Measurements from ENCODE around the gene KCND3. TPM values are rescaled to one million over a fixed set of nuclear protein-coding genes. Genes with fewer than 3 reads are reported as not detected.

The KCND3 gene
- polyA plus RNA-seq, 1 donor from 2014 or later: 7.8 TPM

DNA sequence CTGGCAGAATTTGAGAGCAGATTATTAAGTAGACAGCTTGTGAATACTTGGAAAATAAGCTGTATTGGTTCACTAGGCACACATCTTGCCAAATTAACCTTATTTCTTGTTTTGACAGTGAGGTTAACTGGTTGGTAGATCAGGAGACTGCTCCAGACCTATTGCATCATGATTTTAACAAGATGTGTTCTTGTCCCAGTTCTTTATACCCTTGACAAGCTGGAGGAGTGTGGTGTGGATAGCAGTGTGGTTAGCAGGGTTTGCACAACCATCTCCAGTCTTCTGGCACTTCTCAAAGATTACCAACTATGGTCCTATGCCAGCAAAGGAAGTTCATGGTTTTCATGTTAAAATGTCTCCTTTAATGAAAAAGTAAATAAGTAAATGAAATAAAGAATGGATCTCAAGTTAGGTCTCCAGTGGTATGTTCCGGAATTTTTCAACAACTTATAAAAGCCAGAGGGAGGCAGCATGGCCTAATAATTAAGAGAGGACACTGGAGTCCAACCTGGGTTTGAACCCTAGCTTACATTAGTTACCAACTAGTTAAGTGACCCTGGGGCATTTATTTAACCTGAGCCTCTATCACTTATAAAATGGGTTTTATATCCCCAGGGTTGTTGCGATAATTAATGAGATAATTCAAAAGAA is 199.7 kb downstream of the KCND3 start:
- Histone ChIP-seq H3K27me3 (ENCODE audit: insufficient read depth, low read depth, low read length) (no peaks in the 10 kb centered on the region), H3K9ac (ENCODE audit: low read length) (no peak overlapping the region), H2AFZ (ENCODE audit: low read depth, low read length) (no peak overlapping the region), H3K27ac (ENCODE audit: low read length) (no peak overlapping the region), H3K79me2 (replicated peaks; ENCODE audit: insufficient read depth, low read length) (no peaks in the 10 kb centered on the region), H3F3A (ENCODE audit: insufficient read depth, low read length, poor library complexity, severe bottlenecking) (no peaks in the 10 kb centered on the region), H3K4me2 (ENCODE audit: low read length) (no peak overlapping the region), H4K20me1 (ENCODE audit: insufficient read depth) (no peaks in the 10 kb centered on the region), H3K9me3 (ENCODE audit: low read length) (no peaks in the 10 kb centered on the region), H3K9me2 (ENCODE audit: insufficient read depth, low read length) (no peaks in the 10 kb centered on the region), H3K4me3 (ENCODE audit: low read length) (no peak overlapping the region), H3K36me3 (ENCODE audit: insufficient read depth, low read length) (no peaks in the 10 kb centered on the region)
- TF ChIP-seq, protein P1, sequence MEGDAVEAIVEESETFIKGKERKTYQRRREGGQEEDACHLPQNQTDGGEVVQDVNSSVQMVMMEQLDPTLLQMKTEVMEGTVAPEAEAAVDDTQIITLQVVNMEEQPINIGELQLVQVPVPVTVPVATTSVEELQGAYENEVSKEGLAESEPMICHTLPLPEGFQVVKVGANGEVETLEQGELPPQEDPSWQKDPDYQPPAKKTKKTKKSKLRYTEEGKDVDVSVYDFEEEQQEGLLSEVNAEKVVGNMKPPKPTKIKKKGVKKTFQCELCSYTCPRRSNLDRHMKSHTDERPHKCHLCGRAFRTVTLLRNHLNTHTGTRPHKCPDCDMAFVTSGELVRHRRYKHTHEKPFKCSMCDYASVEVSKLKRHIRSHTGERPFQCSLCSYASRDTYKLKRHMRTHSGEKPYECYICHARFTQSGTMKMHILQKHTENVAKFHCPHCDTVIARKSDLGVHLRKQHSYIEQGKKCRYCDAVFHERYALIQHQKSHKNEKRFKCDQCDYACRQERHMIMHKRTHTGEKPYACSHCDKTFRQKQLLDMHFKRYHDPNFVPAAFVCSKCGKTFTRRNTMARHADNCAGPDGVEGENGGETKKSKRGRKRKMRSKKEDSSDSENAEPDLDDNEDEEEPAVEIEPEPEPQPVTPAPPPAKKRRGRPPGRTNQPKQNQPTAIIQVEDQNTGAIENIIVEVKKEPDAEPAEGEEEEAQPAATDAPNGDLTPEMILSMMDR (IDR thresholded peaks at IDR 0.05; ENCODE audit: poor library complexity, severe bottlenecking): no peak
- TF ChIP-seq MXI1 (conservative IDR thresholded peaks at IDR 0.05; ENCODE audit: poor library complexity, severe bottlenecking): no peak
- TF ChIP-seq TAF1 (IDR thresholded peaks at IDR 0.05; ENCODE audit: low read depth): no peak
- TF ChIP-seq POLR2AphosphoS5 (IDR thresholded peaks at IDR 0.05): no peak
- TF ChIP-seq SMC3 (conservative IDR thresholded peaks at IDR 0.05; ENCODE audit: poor library complexity): peak; percentile 17
- peak; percentile 26 for TF ChIP-seq RAD21 (conservative IDR thresholded peaks at IDR 0.05)
- no peak for TF ChIP-seq EP300 (conservative IDR thresholded peaks at IDR 0.05; ENCODE audit: poor library complexity, severe bottlenecking)

DNA sequence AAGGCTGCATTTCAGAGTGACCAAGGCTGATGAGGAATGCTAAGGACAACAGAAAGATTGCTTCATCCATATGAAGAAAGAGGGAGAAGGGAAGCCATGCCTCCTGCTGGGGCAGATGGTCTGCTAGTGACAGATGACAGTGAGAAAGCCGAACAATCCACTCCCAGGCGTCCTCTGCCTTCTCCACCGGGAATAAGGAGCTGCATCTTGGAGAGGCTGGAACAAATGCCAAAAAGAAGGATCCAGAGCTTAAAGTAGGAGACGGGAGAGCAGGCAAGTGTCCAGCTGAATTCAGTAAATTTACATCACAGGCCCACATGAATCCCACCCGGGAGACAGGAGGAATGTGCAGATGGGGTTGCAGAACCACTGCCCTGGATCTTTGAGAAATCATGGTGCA is 200.3 kb downstream of the KCND3 start:
- no peaks in the 10 kb centered on the region for H3K27me3 ChIP-seq (ENCODE audit: insufficient read depth, low read depth, low read length)
- H3K9me2 ChIP-seq (ENCODE audit: insufficient read depth, low read length): no peaks in the 10 kb centered on the region
- no peaks in the 10 kb centered on the region for H4K20me1 ChIP-seq (ENCODE audit: insufficient read depth)
- no peak overlapping the region for H2AFZ ChIP-seq (ENCODE audit: low read depth, low read length)
- H3F3A ChIP-seq (ENCODE audit: insufficient read depth, low read length, poor library complexity, severe bottlenecking): no peaks in the 10 kb centered on the region
- H3K4me3 ChIP-seq (ENCODE audit: low read length): no peak overlapping the region
- H3K36me3 ChIP-seq (ENCODE audit: insufficient read depth, low read length): no peaks in the 10 kb centered on the region
- H3K79me2 ChIP-seq (replicated peaks; ENCODE audit: insufficient read depth, low read length): no peaks in the 10 kb centered on the region
- H3K9me3 ChIP-seq (ENCODE audit: low read length): no peaks in the 10 kb centered on the region
- H3K9ac ChIP-seq (ENCODE audit: low read length): no peak overlapping the region
- TF ChIP-seq MXI1 (conservative IDR thresholded peaks at IDR 0.05; ENCODE audit: poor library complexity, severe bottlenecking): no peak
- H3K27ac ChIP-seq (ENCODE audit: low read length): no peak overlapping the region
- no peak overlapping the region for H3K4me2 ChIP-seq (ENCODE audit: low read length)

DNA sequence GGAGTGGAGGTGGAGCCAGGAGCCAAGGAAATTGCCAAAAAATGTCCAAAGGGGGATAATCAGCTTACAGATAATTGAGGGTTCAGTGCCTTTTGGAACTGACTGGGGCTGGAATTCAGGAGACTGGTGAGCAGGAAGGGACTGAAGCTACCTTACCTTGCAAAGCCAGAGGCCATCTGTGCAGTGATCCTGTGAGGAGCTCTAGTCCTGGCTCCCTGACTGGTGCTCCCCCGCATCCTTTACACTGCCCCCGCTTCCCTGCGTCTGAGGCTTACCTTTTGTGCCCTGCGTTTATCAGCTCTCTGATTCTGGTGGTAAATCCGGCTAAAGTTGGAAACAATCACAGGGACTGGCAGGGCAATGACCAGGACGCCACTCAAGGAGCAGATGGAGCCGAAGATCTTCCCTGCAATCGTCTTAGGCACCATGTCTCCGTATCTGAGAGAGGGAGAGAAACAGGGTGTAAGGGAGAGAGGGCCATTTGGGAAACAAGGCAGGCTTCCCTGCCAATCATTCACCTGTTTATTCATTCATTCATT is 202.7 kb downstream of the KCND3 start:
- H3K9ac ChIP-seq (ENCODE audit: low read length): no peak overlapping the region
- H3K27ac ChIP-seq (ENCODE audit: low read length): no peak overlapping the region

More for the DNA sequence above, 202.7 kb downstream of the KCND3 start:
- H3K4me3 ChIP-seq (ENCODE audit: low read length): no peak overlapping the region
- no peaks in the 10 kb centered on the region for H3K27me3 ChIP-seq (ENCODE audit: insufficient read depth, low read depth, low read length)
- no peaks in the 10 kb centered on the region for H3K36me3 ChIP-seq (ENCODE audit: insufficient read depth, low read length)
- no peaks in the 10 kb centered on the region for H3K79me2 ChIP-seq (replicated peaks; ENCODE audit: insufficient read depth, low read length)
- TF ChIP-seq SMC3 (conservative IDR thresholded peaks at IDR 0.05; ENCODE audit: poor library complexity) (no peak), MXI1 (conservative IDR thresholded peaks at IDR 0.05; ENCODE audit: poor library complexity, severe bottlenecking) (no peak), EZH2 (IDR thresholded peaks at IDR 0.05; ENCODE audit: borderline replicate concordance, insufficient read depth, low read length, poor library complexity, severe bottlenecking) (no peak), TAF1 (IDR thresholded peaks at IDR 0.05; ENCODE audit: low read depth) (no peak), RAD21 (conservative IDR thresholded peaks at IDR 0.05) (no peak), EP300 (conservative IDR thresholded peaks at IDR 0.05; ENCODE audit: poor library complexity, severe bottlenecking) (no peak), POLR2AphosphoS5 (IDR thresholded peaks at IDR 0.05) (no peak)
- TF ChIP-seq, protein P1 (IDR thresholded peaks at IDR 0.05; ENCODE audit: poor library complexity, severe bottlenecking): no peak
- TF ChIP-seq, protein P2, sequence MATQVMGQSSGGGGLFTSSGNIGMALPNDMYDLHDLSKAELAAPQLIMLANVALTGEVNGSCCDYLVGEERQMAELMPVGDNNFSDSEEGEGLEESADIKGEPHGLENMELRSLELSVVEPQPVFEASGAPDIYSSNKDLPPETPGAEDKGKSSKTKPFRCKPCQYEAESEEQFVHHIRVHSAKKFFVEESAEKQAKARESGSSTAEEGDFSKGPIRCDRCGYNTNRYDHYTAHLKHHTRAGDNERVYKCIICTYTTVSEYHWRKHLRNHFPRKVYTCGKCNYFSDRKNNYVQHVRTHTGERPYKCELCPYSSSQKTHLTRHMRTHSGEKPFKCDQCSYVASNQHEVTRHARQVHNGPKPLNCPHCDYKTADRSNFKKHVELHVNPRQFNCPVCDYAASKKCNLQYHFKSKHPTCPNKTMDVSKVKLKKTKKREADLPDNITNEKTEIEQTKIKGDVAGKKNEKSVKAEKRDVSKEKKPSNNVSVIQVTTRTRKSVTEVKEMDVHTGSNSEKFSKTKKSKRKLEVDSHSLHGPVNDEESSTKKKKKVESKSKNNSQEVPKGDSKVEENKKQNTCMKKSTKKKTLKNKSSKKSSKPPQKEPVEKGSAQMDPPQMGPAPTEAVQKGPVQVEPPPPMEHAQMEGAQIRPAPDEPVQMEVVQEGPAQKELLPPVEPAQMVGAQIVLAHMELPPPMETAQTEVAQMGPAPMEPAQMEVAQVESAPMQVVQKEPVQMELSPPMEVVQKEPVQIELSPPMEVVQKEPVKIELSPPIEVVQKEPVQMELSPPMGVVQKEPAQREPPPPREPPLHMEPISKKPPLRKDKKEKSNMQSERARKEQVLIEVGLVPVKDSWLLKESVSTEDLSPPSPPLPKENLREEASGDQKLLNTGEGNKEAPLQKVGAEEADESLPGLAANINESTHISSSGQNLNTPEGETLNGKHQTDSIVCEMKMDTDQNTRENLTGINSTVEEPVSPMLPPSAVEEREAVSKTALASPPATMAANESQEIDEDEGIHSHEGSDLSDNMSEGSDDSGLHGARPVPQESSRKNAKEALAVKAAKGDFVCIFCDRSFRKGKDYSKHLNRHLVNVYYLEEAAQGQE (IDR thresholded peaks at IDR 0.05; ENCODE audit: borderline replicate concordance): no peak
- H3F3A ChIP-seq (ENCODE audit: insufficient read depth, low read length, poor library complexity, severe bottlenecking): no peaks in the 10 kb centered on the region
- no peaks in the 10 kb centered on the region for H3K9me3 ChIP-seq (ENCODE audit: low read length)
- no peaks in the 10 kb centered on the region for H3K9me2 ChIP-seq (ENCODE audit: insufficient read depth, low read length)
- H4K20me1 ChIP-seq (ENCODE audit: insufficient read depth): no peaks in the 10 kb centered on the region
- no peak overlapping the region for H3K4me2 ChIP-seq (ENCODE audit: low read length)
- H2AFZ ChIP-seq (ENCODE audit: low read depth, low read length): no peak overlapping the region
